ENCODE measurements around the gene RBM4. TPM values are rescaled to one million over a fixed set of nuclear protein-coding genes. Genes with fewer than 3 reads are reported as not detected.
A peak's percentile ranks its signal among the peaks of the same experiment; 100 is the strongest.

Gene RBM4
- total and polyA plus RNA-seq, 9 of the 15 experiments (the other 6 are each of a cell fraction or from before 2014, with no cell fraction given): 81.6 to 233 (median 122) TPM

DNA sequence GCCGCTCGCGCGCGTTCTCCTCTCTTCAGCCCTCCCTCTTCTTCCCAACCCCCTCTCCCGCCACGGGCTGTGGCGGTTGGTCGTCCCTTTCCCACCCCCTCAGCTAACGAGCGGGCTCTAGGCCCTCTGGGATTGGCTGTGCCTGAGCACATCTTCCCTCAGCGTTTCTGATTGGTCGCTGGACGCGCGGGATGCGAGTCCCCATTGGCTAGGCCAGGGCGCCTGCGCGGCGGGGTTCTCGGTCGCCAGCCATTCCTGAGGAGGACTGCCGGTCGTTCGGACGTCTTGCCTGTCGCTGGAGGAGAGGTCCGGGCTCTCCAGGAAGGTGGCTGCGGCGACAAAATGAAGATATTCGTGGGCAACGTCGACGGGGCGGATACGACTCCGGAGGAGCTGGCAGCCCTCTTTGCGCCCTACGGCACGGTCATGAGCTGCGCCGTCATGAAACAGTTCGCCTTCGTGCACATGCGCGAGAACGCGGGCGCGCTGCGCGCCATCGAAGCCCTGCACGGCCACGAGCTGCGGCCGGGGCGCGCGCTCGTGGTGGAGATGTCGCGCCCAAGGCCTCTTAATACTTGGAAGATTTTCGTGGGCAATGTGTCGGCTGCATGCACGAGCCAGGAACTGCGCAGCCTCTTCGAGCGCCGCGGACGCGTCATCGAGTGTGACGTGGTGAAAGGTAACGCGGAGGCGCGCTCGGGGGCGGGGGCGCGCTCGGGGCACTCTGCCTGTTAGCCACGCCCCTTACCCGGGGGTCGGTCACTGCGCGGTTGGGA is 21.9 kb upstream of the RBM4 start, which contains the start of gene RBM14 (continued):
- TF ChIP-seq BRD9 (IDR thresholded peaks at IDR 0.05; ENCODE audit: low read depth, partially characterized antibody) (no peak), JUNB (CRISPR knock-in tag; conservative IDR thresholded peaks at IDR 0.05) (no peak), ZNF766 (CRISPR knock-in tag; conservative IDR thresholded peaks at IDR 0.05) (peak; percentile 97), PHF20 (IDR thresholded peaks at IDR 0.05; ENCODE audit: partially characterized antibody) (no peak), COPS2 (conservative IDR thresholded peaks at IDR 0.05) (no peak), RBM15 (IDR thresholded peaks at IDR 0.05; ENCODE audit: insufficient read depth, low read length) (no peak), DIDO1 (tag; IDR thresholded peaks at IDR 0.05; ENCODE audit: low read depth) (no peak), EHMT2 (IDR thresholded peaks at IDR 0.05) (no peak), HMG20B (CRISPR knock-in tag; IDR thresholded peaks at IDR 0.05) (0 out of 2 replicates have a peak, but pooled peaks have one; percentile 62), ZNF274 (IDR thresholded peaks at IDR 0.05; ENCODE audit: borderline replicate concordance, low read depth, low read length) (no peak), ZNF41 (CRISPR knock-in tag; conservative IDR thresholded peaks at IDR 0.05) (0 out of 2 replicates have a peak, but pooled peaks have one; percentile 2), ZKSCAN1 (IDR thresholded peaks at IDR 0.05; ENCODE audit: low read depth, low read length) (no peak), NFYB (IDR thresholded peaks at IDR 0.05; ENCODE audit: extremely low read depth, insufficient read length) (peak; percentile 76), RNF2 (IDR thresholded peaks at IDR 0.05) (peak; percentile 84), KLF6 (CRISPR knock-in tag; IDR thresholded peaks at IDR 0.05; ENCODE audit: borderline replicate concordance) (no peak), ELF1 (tag; IDR thresholded peaks at IDR 0.05) (no peak; the same call in 1 of the 2 replicates), SOX6 (IDR thresholded peaks at IDR 0.05) (peak; percentile 46; the same call in 1 of the 2 replicates)
- TF ChIP-seq, protein P1, sequence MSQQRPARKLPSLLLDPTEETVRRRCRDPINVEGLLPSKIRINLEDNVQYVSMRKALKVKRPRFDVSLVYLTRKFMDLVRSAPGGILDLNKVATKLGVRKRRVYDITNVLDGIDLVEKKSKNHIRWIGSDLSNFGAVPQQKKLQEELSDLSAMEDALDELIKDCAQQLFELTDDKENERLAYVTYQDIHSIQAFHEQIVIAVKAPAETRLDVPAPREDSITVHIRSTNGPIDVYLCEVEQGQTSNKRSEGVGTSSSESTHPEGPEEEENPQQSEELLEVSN (IDR thresholded peaks at IDR 0.05; ENCODE audit: borderline replicate concordance in 1 of 2, extremely low read depth in 1 of 2, insufficient read depth in 1 of 2, insufficient read length in 1 of 2, low read depth in 1 of 2, low read length in 1 of 2, poor library complexity in 1 of 2, severe bottlenecking in 1 of 2): peak; percentile 64 to 82
- TF ChIP-seq, protein P2, sequence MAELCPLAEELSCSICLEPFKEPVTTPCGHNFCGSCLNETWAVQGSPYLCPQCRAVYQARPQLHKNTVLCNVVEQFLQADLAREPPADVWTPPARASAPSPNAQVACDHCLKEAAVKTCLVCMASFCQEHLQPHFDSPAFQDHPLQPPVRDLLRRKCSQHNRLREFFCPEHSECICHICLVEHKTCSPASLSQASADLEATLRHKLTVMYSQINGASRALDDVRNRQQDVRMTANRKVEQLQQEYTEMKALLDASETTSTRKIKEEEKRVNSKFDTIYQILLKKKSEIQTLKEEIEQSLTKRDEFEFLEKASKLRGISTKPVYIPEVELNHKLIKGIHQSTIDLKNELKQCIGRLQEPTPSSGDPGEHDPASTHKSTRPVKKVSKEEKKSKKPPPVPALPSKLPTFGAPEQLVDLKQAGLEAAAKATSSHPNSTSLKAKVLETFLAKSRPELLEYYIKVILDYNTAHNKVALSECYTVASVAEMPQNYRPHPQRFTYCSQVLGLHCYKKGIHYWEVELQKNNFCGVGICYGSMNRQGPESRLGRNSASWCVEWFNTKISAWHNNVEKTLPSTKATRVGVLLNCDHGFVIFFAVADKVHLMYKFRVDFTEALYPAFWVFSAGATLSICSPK (IDR thresholded peaks at IDR 0.05; ENCODE audit: borderline replicate concordance): no peak
